Gastroesophageal sphincter (tissue), 4 donors: ENCODE measurements around the gene RHOXF2B. TPM values are rescaled to one million over a fixed set of nuclear protein-coding genes. Genes with fewer than 3 reads are reported as not detected.
"Not testable (repeated sequence)": the region's sequence is repeated elsewhere in the genome, so short reads cannot be mapped to it uniquely, and the experiment has no call there.

Experiments
- ATAC-seq: fragments of 150-250 bp; one replicate; pipeline ENCODE4 v1.9.1; 2016; ENCODE audit warnings: mild to moderate bottlenecking, moderate library complexity
- H3K27ac ChIP-seq, 4 donors: fragments of 200-600 bp; sonication (generic) in 3 of 4; 1 replicate in 3 of 4; 2 replicates in 1 of 4; pipeline ENCODE4 v1.5.1; 2016 to 2019
- H3K27me3 ChIP-seq: fragments of 200-600 bp; sonication (generic); one replicate; pipeline ENCODE4 v1.5.1; 2019
- H3K36me3 ChIP-seq, 2 donors: fragments of 200-600 bp; sonication (generic); one replicate each; pipeline ENCODE4 v1.5.1; 2019; ENCODE audit warnings: control low read depth in 1 of 2
- H3K4me1 ChIP-seq, 3 donors: fragments of 200-600 bp; sonication (generic); 1 replicate in 2 of 3; 2 replicates in 1 of 3; pipeline ENCODE4 v1.5.1; 2016 to 2019; ENCODE audit warnings: control low read depth in 2 of 3
- H3K4me3 ChIP-seq, 2 donors: fragments of 200-600 bp; sonication (generic); one replicate each; pipeline ENCODE4 v1.5.1; 2019; ENCODE audit warnings: mild to moderate bottlenecking in 1 of 2, moderate library complexity in 1 of 2
- H3K9me3 ChIP-seq, 3 donors: fragments of 200-600 bp; sonication (generic); one replicate each; pipeline ENCODE4 v1.5.1; 2017 to 2019; ENCODE audit warnings: control low read depth in 2 of 3
- CTCF ChIP-seq, 4 experiments: fragments of 200-600 bp in 2 of 4; fragments of 450-650 bp in 2 of 4; sonication (generic) in 1 of 4; IDR thresholded peaks; one replicate each; pipeline ENCODE4 v1.5.1; 2017 to 2019; ENCODE audit warnings: antibody characterized with exemption in 4 of 4, mild to moderate bottlenecking in 2 of 4, moderate library complexity in 2 of 4
- EP300 ChIP-seq: sonication (generic); formaldehyde crosslinking; IDR thresholded peaks from one replicate; pipeline ENCODE4 v1.6.1; 2017; ENCODE audit warnings: antibody characterized with exemption, mild to moderate bottlenecking
- POLR2A ChIP-seq, 2 donors: fragments of 450-650 bp; IDR thresholded peaks; one replicate each; pipeline ENCODE4 v1.6.1; 2017; ENCODE audit warnings: antibody characterized with exemption in 2 of 2, mild to moderate bottlenecking in 2 of 2, moderate library complexity in 1 of 2
- POLR2AphosphoS5 ChIP-seq: sonication (generic); formaldehyde crosslinking; IDR thresholded peaks from one replicate; pipeline ENCODE4 v1.6.1; 2017; ENCODE audit warnings: antibody characterized with exemption
- WGBS, 2 donors: methylation state at CpG; one replicate each; pipeline ENCODE4 v1.1.5; 2018; ENCODE audit warnings: low coverage in 1 of 2; 5-methylcytosine and 5-hydroxymethylcytosine counted together
- total RNA-seq, 4 donors: library from RNA; depleted of rRNA; stranded (reverse); fragments of >200 nt; gene quantifications; one replicate each; pipeline ENCODE4 v1.1.0, GENCODE V29; 2016

Gene RHOXF2B
- total RNA-seq: under 1 TPM in 1 of 4 donors, not detected in 3; 0.47 TPM

DNA sequence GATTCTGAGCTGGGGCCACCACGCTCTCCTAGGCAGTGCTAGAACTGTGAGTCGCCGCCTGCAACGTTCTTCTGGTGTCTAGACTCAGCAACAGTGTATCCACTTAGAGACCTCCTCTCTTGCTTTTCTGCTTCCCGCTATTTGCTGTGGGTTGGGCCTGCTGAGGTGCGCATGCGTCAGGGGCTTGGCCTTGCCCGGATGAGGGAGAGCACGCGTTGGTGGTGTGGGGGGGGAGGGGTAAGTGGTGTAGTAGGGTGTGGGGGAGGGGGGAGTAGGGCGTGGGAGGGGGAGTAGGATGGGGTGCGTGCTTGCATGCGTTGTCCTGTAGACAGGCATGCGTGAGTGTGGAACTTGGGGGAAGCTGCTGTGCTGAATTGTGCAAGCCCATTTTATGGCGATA, at the start of gene RHOXF2B:
RHOXF2B (minus strand) TSS at position 101 of the 400 bp plus-strand sequence. CDS start 138 bp downstream, outside the sequence.
- H3K4me3 ChIP-seq, H3K9me3 ChIP-seq, H3K27me3 ChIP-seq, H3K4me1 ChIP-seq, ATAC-seq, H3K36me3 ChIP-seq, H3K27ac ChIP-seq: not testable (repeated sequence)
- no CpG with 5 or more reads among the region's 15 CpGs for WGBS, 2 donors

DNA sequence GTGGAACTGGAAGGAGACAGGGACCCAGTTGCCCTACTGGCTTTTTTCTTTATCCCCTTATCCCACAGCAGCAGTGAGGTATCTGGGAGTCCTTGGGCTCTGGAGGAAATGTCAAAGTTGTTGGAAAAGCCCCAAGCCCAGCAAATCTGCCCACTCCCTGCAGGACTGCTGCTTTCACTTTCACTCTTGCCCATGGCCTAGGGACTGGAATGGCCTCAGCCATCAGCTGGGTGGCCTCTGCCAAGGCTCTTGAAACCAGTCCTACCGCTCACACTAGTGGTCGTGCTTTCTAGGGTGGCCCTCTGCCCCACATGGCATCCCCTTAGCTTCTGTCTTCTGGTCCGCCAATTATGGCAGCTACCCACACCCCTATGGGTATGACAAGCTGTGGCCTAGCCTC, 48.0 kb upstream of the RHOXF2B start:
- ATAC-seq: no peak
- no peaks in the 10 kb centered on the region for H3K4me1 ChIP-seq
- H3K36me3 ChIP-seq: no peaks in the 10 kb centered on the region
- 100% methylated on average over 2 of the region's 3 CpGs; no CpG with 5 or more reads in 1 of the 2 donors for WGBS, 2 donors
- H3K4me3 ChIP-seq: no peak overlapping the region
- no peaks in the 10 kb centered on the region for H3K27me3 ChIP-seq
- no peaks in the 10 kb centered on the region for H3K9me3 ChIP-seq
- no peak overlapping the region for H3K27ac ChIP-seq
- TF ChIP-seq EP300: no peak
- TF ChIP-seq CTCF (IDR thresholded peaks at IDR 0.05): no peak
- no peak for TF ChIP-seq POLR2AphosphoS5

DNA sequence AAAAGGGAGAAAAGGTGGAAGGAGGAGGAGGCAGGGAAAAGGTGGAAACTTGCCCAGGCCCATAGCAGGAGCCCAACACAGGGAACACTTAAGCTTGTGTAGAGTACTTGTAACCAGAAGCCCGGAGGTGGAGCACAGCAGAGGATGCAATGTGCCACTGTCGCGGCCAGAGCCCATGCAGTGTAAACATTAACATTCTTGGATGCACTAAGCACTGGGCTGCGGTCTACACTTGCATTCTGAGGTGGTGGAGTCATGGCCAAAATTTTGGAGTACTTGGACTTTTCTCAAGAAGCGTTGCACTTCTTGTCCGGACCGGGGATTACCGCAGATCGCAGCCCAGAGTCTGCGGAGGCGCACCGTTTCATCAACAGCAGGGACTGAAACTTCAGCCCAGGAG, 42.7 kb upstream of the RHOXF2B start:
- Histone ChIP-seq H3K36me3 (no peaks in the 10 kb centered on the region), H3K9me3 (no peaks in the 10 kb centered on the region), H3K27me3 (no peaks in the 10 kb centered on the region), H3K27ac (no peak overlapping the region), H3K4me1 (no peaks in the 10 kb centered on the region), H3K4me3 (no peak overlapping the region)
- TF ChIP-seq POLR2A (IDR thresholded peaks at IDR 0.05) (no peak), POLR2AphosphoS5 (no peak), EP300 (no peak), CTCF (IDR thresholded peaks at IDR 0.05) (no peak)
- WGBS, 2 donors: 46% methylated on average over 3 of the region's 12 CpGs; no CpG with 5 or more reads in 1 of the 2 donors
- ATAC-seq: no peak

GRCh38 chrX:120115438-120115963, 38.0 kb upstream of the RHOXF2B start, which contains the start of gene RHOXF1:
TSS of gene RHOXF1 (minus strand) at chrX:120115913. CDS start at chrX:120115862, 51 bp downstream.
- no peaks in the 10 kb centered on the region for H3K4me1 ChIP-seq
- no peak within 1 kb of the TSS for H3K4me3 ChIP-seq
- no peaks in the 10 kb centered on the region for H3K9me3 ChIP-seq
- TF ChIP-seq POLR2AphosphoS5: no peak
- H3K27ac ChIP-seq: no peak within 1 kb of the TSS
- no peak for ATAC-seq
- WGBS, 2 donors: 84 to 95% methylated on average over 4 to 6 of the region's 35 CpGs
- H3K36me3 ChIP-seq: no peaks in the 10 kb centered on the region
- no peaks in the 10 kb centered on the region for H3K27me3 ChIP-seq

DNA sequence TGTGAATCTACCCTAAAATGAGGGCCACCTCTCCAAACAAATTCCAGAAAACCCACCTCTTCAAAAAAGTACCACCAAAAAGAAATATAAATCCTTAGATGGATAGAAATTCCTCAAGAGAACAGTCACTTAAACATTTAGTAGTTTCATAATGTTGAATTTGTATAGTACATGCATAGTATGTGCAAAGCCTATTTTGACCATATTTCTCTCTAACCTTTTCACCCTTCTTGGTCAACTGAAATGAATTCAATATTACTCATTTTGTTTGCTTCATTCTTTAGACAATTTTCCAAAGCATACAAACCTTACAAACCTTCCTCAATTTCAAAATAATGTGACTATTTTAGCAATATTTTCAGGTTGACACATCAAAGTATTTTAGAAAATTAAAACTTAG, 34.1 kb upstream of the RHOXF2B start:
- H3K36me3 ChIP-seq: no peaks in the 10 kb centered on the region
- no peak overlapping the region for H3K4me3 ChIP-seq
- ATAC-seq: no peak
- TF ChIP-seq POLR2A (IDR thresholded peaks at IDR 0.05) (no peak), CTCF (IDR thresholded peaks at IDR 0.05) (no peak), POLR2AphosphoS5 (no peak), EP300 (no peak)
- no peaks in the 10 kb centered on the region for H3K4me1 ChIP-seq
- no peaks in the 10 kb centered on the region for H3K9me3 ChIP-seq
- no peak overlapping the region for H3K27ac ChIP-seq
- no peaks in the 10 kb centered on the region for H3K27me3 ChIP-seq

DNA sequence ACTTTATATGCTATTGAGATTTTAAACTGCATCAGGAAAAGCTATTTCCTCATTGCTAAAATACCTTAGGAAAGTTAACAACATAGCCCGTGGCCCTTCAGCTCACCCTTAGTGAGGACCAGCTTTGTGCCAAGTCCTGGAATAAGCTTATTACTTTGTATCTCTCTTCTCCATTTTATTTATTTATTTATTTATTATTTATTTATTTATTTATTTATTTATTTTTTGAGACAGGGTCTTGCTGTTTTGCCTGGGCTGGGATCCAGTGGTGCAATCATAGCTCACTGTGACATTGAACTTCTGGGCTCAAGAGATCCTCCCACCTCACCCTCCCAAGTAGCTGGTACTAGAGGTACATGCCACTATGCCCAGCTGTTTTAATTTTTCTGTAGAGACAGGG, 31.9 kb upstream of the RHOXF2B start:
- no peaks in the 10 kb centered on the region for H3K9me3 ChIP-seq
- no peaks in the 10 kb centered on the region for H3K27me3 ChIP-seq
- 82 to 93% methylated on average over 1 of the region's 1 CpG for WGBS, 2 donors
- H3K4me1 ChIP-seq: no peaks in the 10 kb centered on the region
- no peak overlapping the region for H3K27ac ChIP-seq
- H3K36me3 ChIP-seq: no peaks in the 10 kb centered on the region
- H3K4me3 ChIP-seq: no peak overlapping the region
- TF ChIP-seq POLR2A (IDR thresholded peaks at IDR 0.05) (no peak), POLR2AphosphoS5 (no peak), CTCF (IDR thresholded peaks at IDR 0.05) (no peak), EP300 (no peak)
- ATAC-seq: no peak

DNA sequence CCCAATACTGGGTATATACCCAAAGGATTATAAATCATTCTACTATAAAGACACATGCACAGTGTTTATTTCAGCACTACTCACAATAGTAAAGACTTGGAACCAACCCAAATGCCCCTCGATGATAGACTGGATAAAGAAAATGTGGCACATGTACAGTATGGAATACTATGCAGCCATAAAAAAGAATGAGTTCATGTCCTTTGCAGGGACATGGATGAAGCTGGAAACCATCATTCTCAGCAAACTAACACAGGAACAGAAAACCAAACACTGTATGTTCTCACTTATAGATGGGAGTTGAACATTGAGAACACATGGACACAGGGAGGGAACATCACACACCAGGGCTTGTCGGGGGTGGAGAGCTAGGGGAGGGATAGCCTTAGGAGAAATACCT, 27.2 kb upstream of the RHOXF2B start:
- not testable (repeated sequence) for H3K27ac ChIP-seq, H3K36me3 ChIP-seq, ATAC-seq, H3K4me1 ChIP-seq, H3K27me3 ChIP-seq, H3K4me3 ChIP-seq
- 100% methylated on average over 1 to 2 of the region's 2 CpGs for WGBS, 2 donors
- peaks cover 0 to 15% (median 0%) of the 10 kb centered on the region in 3 donors for H3K9me3 ChIP-seq

GRCh38 chrX:120101057-120101456, 23.6 kb upstream of the RHOXF2B start:
- not testable (repeated sequence) for H3K4me1 ChIP-seq, H3K4me3 ChIP-seq, ATAC-seq, H3K27ac ChIP-seq, H3K27me3 ChIP-seq, H3K36me3 ChIP-seq
- 93% methylated on average over 2 of the region's 2 CpGs for WGBS, 2 donors
- H3K9me3 ChIP-seq: peaks cover 0 to 15% (median 0%) of the 10 kb centered on the region in 3 donors
